Fibroblast of lung (primary cell): ENCODE results near the gene DDI2. TPM values are rescaled to one million over a fixed set of nuclear protein-coding genes. Genes with fewer than 3 reads are reported as not detected.

Experiments
- DNase-seq, 2 donors: peaks; one replicate each; pipeline versions ENCODE4 v3.0.0 to v3.0.0-alpha.2; 2010; ENCODE audit warnings: low read depth in 2 of 2
- H2AFZ ChIP-seq: 2 replicates; pipeline ENCODE4 v1.5.1; 2012; ENCODE audit warnings: low read length, control low read depth, inconsistent platforms
- H3K27ac ChIP-seq: 2 replicates; pipeline ENCODE4 v1.5.1; 2011; ENCODE audit warnings: low read length, control low read depth; ENCODE audit not compliant: insufficient read depth
- H3K27me3 ChIP-seq: 2 replicates; pipeline ENCODE4 v1.5.1; 2011; ENCODE audit warnings: mild to moderate bottlenecking, low read length; ENCODE audit not compliant: control insufficient read depth, insufficient read depth
- H3K36me3 ChIP-seq: 2 replicates; pipeline ENCODE4 v1.5.1; 2011; ENCODE audit warnings: low read length; ENCODE audit not compliant: control insufficient read depth, insufficient read depth
- H3K4me1 ChIP-seq: 2 replicates; pipeline ENCODE4 v1.5.1; 2011; ENCODE audit warnings: low read length; ENCODE audit not compliant: control insufficient read depth, insufficient read depth; ENCODE audit errors: extremely low read depth
- H3K4me2 ChIP-seq: 2 replicates; pipeline ENCODE4 v1.5.1; 2011; ENCODE audit warnings: low read length, control low read depth; ENCODE audit not compliant: insufficient read depth; ENCODE audit errors: extremely low read depth
- H3K4me3 ChIP-seq, 4 experiments: fragments of 200-600 bp in 1 of 4; sonication (generic) in 1 of 4; replicated peaks in 1 of 4; 2 replicates each; pipeline ENCODE4 v1.5.1; 2011 to 2016; ENCODE audit warnings: low read length in 4 of 4, low read depth in 3 of 4, mild to moderate bottlenecking in 3 of 4, control low read depth in 2 of 4, inconsistent platforms in 1 of 4, mixed read lengths in 1 of 4; ENCODE audit not compliant: insufficient read depth in 1 of 4; ENCODE audit errors: control extremely low read depth in 1 of 4
- H3K79me2 ChIP-seq: 2 replicates; pipeline ENCODE4 v1.5.1; 2012; ENCODE audit warnings: mild to moderate bottlenecking, low read length, inconsistent platforms; ENCODE audit not compliant: control insufficient read depth, insufficient read depth
- H3K9ac ChIP-seq: 2 replicates; pipeline ENCODE4 v1.5.1; 2011; ENCODE audit warnings: mild to moderate bottlenecking, low read length, control low read depth; ENCODE audit not compliant: insufficient read depth
- H3K9me3 ChIP-seq: 2 replicates; pipeline ENCODE4 v1.5.1; 2012; ENCODE audit warnings: low read depth, low read length; ENCODE audit not compliant: control insufficient read depth, insufficient read depth
- H4K20me1 ChIP-seq: 2 replicates; pipeline ENCODE4 v1.5.1; 2011; ENCODE audit warnings: low read length; ENCODE audit not compliant: control insufficient read depth, insufficient read depth; ENCODE audit errors: extremely low read depth
- CTCF ChIP-seq, 2 donors: IDR thresholded peaks in 1 of 2; conservative IDR thresholded peaks in 1 of 2; 1 replicate in 1 of 2; 2 replicates in 1 of 2; pipeline ENCODE4 v1.5.1; 2011 to 2012; ENCODE audit warnings: low read length in 2 of 2, control low read depth in 1 of 2, inconsistent platforms in 1 of 2, low read depth in 1 of 2, mild to moderate bottlenecking in 1 of 2
- EZH2 ChIP-seq: IDR thresholded peaks from 2 replicates; pipeline ENCODE4 v1.5.1; 2012; ENCODE audit warnings: low read length, control low read depth, mild to moderate bottlenecking; ENCODE audit errors: missing control alignments
- polyA plus RNA-seq, 2 donors: library from polyadenylated mRNA; depleted of rRNA in 1 of 2; stranded (reverse) in 1 of 2; unstranded in 1 of 2; fragments of >200 nt; gene quantifications; 2 replicates each; pipeline ENCODE4 v1.2.1, GENCODE V29; 2011 to 2012; ENCODE audit warnings: missing spikeins in 1 of 2
- total RNA-seq: library from RNA; depleted of rRNA; stranded (reverse); fragments of >200 nt; gene quantifications from 2 replicates; pipeline ENCODE4 v1.2.1, GENCODE V29; 2014

Gene DDI2
- total and polyA plus RNA-seq, 2 donors (not counting 1 experiment from before 2014, with no cell fraction given) = 9.3 to 11.7 TPM

GRCh38 chr1:15579683-15580047 lies 37.6 kb upstream of the DDI2 start:
- Histone ChIP-seq H3K36me3 (no peaks in the 10 kb centered on the region), H3K9ac (no peak overlapping the region), H3K79me2 (no peaks in the 10 kb centered on the region), H3K27me3 (no peaks in the 10 kb centered on the region), H3K9me3 (no peaks in the 10 kb centered on the region), H4K20me1 (no peaks in the 10 kb centered on the region), H3K4me2 (no peak overlapping the region), H3K4me1 (no peaks in the 10 kb centered on the region), H3K27ac (no peak overlapping the region), H2AFZ (no peak overlapping the region), H3K4me3 (no peak overlapping the region)
- no peak for TF ChIP-seq EZH2
- no peak for TF ChIP-seq CTCF (conservative IDR thresholded peaks at IDR 0.05 in 1 of 2, IDR thresholded peaks at IDR 0.05 in 1 of 2; ENCODE audit: low read depth in 1 of 2, low read length in 2 of 2)
- DNase-seq = no peak

- Histone ChIP-seq H3K9ac (no peak overlapping the region), H3K27me3 (no peaks in the 10 kb centered on the region), H3K4me1 (no peaks in the 10 kb centered on the region), H3K36me3 (no peaks in the 10 kb centered on the region), H3K4me2 (no peak overlapping the region), H4K20me1 (no peaks in the 10 kb centered on the region), H3K79me2 (no peaks in the 10 kb centered on the region), H3K9me3 (no peaks in the 10 kb centered on the region), H3K4me3 (no peak overlapping the region), H3K27ac (no peak overlapping the region), H2AFZ (no peak overlapping the region)
- no peak for DNase-seq
- TF ChIP-seq CTCF (conservative IDR thresholded peaks at IDR 0.05 in 1 of 2, IDR thresholded peaks at IDR 0.05 in 1 of 2; ENCODE audit: low read depth in 1 of 2, low read length in 2 of 2) = no peak
- no peak for TF ChIP-seq EZH2
These were observed 34.1 kb upstream of the DDI2 start for GRCh38 chr1:15583016-15583706.

GRCh38 chr1:15584489-15585363 lies 32.5 kb upstream of the DDI2 start, which contains the start of gene AGMAT:
Gene AGMAT (minus strand): TSS chr1:15585051. CDS start chr1:15584967, 84 bp downstream.
- H3K9me3 ChIP-seq = no peaks in the 10 kb centered on the region
- H3K27me3 ChIP-seq = no peaks in the 10 kb centered on the region
- peak within 1 kb of the TSS; percentile 21 to 49 (median 24) for H3K4me3 ChIP-seq
- H3K4me1 ChIP-seq = no peaks in the 10 kb centered on the region
- no peaks in the 10 kb centered on the region for H4K20me1 ChIP-seq
- peak; percentile 24 to 51 for DNase-seq
- H3K9ac ChIP-seq = peak within 1 kb of the TSS; percentile 37
- H3K36me3 ChIP-seq = no peaks in the 10 kb centered on the region
- TF ChIP-seq EZH2 = no peak
- peak; percentile 10 to 40 for TF ChIP-seq CTCF (conservative IDR thresholded peaks at IDR 0.05 in 1 of 2, IDR thresholded peaks at IDR 0.05 in 1 of 2; ENCODE audit: low read depth in 1 of 2, low read length in 2 of 2)
- peak within 1 kb of the TSS; percentile 68 for H3K4me2 ChIP-seq
- H3K79me2 ChIP-seq = no peaks in the 10 kb centered on the region
- no peak within 1 kb of the TSS for H3K27ac ChIP-seq
- H2AFZ ChIP-seq = peak within 1 kb of the TSS; percentile 78
